ENCODE data around the gene VAV2. TPM values are rescaled to one million over a fixed set of nuclear protein-coding genes. Genes with fewer than 3 reads are reported as not detected.

Gene VAV2
- total RNA-seq, 1 experiment from 2014 or later = 30.7 TPM

DNA sequence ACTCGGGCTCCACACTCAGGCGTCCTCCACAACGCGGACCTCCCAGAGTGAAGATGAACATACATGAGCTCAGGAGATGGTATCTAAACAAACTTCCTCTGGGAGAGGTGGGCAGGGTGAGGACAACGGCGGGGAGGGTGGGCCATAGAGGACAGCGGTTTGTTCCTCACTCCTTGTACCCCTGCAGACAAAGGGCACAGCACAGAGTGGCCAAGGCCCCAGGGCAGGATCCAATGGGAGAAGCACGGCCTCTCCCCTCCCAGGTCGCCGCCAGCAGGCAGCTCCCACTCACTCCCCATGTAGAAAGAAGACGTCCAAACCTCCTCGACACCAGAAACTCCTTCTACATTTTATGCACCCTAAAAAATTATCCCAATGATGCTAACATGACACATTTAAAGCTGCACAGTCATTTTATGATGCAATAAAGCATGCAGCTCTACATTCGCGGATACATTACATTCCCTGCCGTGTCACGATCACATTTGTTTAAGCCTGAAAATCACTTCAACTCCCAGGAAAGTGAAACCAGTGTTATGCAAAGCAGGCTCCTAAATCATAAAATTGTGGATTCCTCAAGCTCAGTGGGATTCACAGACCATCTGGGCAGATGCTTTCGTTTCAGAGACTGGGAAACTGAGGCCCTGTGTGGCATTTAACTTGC lies 166.4 kb downstream of the VAV2 start:
- no TSS peak for BruUV-seq (replicated peaks)
- no peak overlapping the region for H3K27ac Mint-ChIP-seq (ENCODE audit: unreplicated experiment)
- H3K4me3 Mint-ChIP-seq (ENCODE audit: low read depth, unreplicated experiment) = no peak overlapping the region
- H3K9me3 Mint-ChIP-seq (ENCODE audit: low read depth, unreplicated experiment) = no peaks in the 10 kb centered on the region
- peaks cover 1% of the 10 kb centered on the region for H3K36me3 Mint-ChIP-seq (ENCODE audit: insufficient read depth, unreplicated experiment)
- intact Hi-C loops (cut with micrococcal nuclease; ENCODE audit: unreplicated experiment) = no loop called here
- no peak for TF ChIP-seq CTCF (IDR thresholded peaks at IDR 0.05; ENCODE audit: unreplicated experiment)
- no peaks in the 10 kb centered on the region for H3K4me1 Mint-ChIP-seq (ENCODE audit: low read depth, unreplicated experiment)
- H3K27me3 Mint-ChIP-seq (ENCODE audit: unreplicated experiment) = no peaks in the 10 kb centered on the region
- no peak for DNase-seq
- CTCF ChIA-PET = interaction anchor here (0.6 kb wide), 1 partner anchor 1506 kb away, joined by 3 read pairs; no protein-coding TSS in a partner anchor

- H3K4me1 Mint-ChIP-seq (ENCODE audit: low read depth, unreplicated experiment) = no peaks in the 10 kb centered on the region
- peaks cover 6% of the 10 kb centered on the region for H3K36me3 Mint-ChIP-seq (ENCODE audit: insufficient read depth, unreplicated experiment)
- H3K4me3 Mint-ChIP-seq (ENCODE audit: low read depth, unreplicated experiment) = no peak overlapping the region
- no peaks in the 10 kb centered on the region for H3K9me3 Mint-ChIP-seq (ENCODE audit: low read depth, unreplicated experiment)
- CTCF ChIA-PET = interaction anchor here (0.6 kb wide), 1 partner anchor 1505 kb away, joined by 3 read pairs; no protein-coding TSS in a partner anchor
- no peak for TF ChIP-seq CTCF (IDR thresholded peaks at IDR 0.05; ENCODE audit: unreplicated experiment)
- H3K27ac Mint-ChIP-seq (ENCODE audit: unreplicated experiment) = no peak overlapping the region
- BruUV-seq (replicated peaks) = no TSS peak
- no peak for DNase-seq
- intact Hi-C loops (cut with micrococcal nuclease; ENCODE audit: unreplicated experiment) = no loop called here
- H3K27me3 Mint-ChIP-seq (ENCODE audit: unreplicated experiment) = no peaks in the 10 kb centered on the region
Measured at GRCh38 chr9:133824802-133825186, 167.3 kb downstream of the VAV2 start.

DNA sequence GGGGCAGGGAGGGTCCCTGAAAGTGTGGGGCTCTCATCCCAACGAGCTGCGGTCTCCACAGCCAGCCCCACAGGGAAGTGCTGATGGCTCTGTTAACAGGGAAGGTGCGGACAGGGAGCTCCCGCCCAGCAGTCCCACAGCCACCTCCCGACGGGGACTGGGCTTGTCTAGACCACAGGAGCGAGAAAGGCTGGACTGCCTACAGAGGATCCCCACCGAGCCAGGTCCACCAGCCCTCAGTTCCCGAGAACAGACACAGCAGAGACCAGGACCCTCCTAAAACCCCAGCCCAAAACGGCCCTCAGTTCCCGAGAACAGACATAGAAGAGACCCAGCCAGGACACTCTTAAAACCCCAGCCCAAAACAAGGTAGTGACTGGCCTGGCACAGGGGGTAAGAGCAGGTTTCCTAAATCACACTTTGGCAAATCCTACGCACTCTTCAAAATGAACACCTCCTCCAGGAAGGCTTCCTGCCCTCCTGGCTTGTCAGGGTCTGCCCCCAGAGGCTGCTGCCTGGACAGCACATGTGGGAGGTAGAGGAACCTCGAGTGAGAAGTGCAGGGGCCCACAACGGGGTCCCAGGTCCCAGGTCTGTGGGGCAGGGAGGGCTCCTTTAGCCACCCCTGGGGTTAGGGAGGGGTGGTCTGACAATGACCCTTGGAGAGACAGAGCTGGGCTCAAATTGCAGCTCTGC lies 167.9 kb downstream of the VAV2 start:
- H3K9me3 Mint-ChIP-seq (ENCODE audit: low read depth, unreplicated experiment) = no peaks in the 10 kb centered on the region
- BruUV-seq (replicated peaks) = no TSS peak
- H3K27ac Mint-ChIP-seq (ENCODE audit: unreplicated experiment) = no peak overlapping the region
- CTCF ChIA-PET = no interaction called here
- H3K27me3 Mint-ChIP-seq (ENCODE audit: unreplicated experiment) = no peaks in the 10 kb centered on the region
- H3K36me3 Mint-ChIP-seq (ENCODE audit: insufficient read depth, unreplicated experiment) = peaks cover 6% of the 10 kb centered on the region
- no peak overlapping the region for H3K4me3 Mint-ChIP-seq (ENCODE audit: low read depth, unreplicated experiment)
- H3K4me1 Mint-ChIP-seq (ENCODE audit: low read depth, unreplicated experiment) = no peaks in the 10 kb centered on the region
- no peak for TF ChIP-seq CTCF (IDR thresholded peaks at IDR 0.05; ENCODE audit: unreplicated experiment)
- DNase-seq = no peak
- intact Hi-C loops (cut with micrococcal nuclease; ENCODE audit: unreplicated experiment) = no loop called here

GRCh38 chr9:133823189-133824105 lies 168.7 kb downstream of the VAV2 start:
- no peaks in the 10 kb centered on the region for H3K4me1 Mint-ChIP-seq (ENCODE audit: low read depth, unreplicated experiment)
- no peak for TF ChIP-seq CTCF (IDR thresholded peaks at IDR 0.05; ENCODE audit: unreplicated experiment)
- no peaks in the 10 kb centered on the region for H3K9me3 Mint-ChIP-seq (ENCODE audit: low read depth, unreplicated experiment)
- intact Hi-C loops (cut with micrococcal nuclease; ENCODE audit: unreplicated experiment) = no loop called here
- H3K4me3 Mint-ChIP-seq (ENCODE audit: low read depth, unreplicated experiment) = no peak overlapping the region
- CTCF ChIA-PET = no interaction called here
- H3K36me3 Mint-ChIP-seq (ENCODE audit: insufficient read depth, unreplicated experiment) = peaks cover 6% of the 10 kb centered on the region
- no peak for DNase-seq
- H3K27ac Mint-ChIP-seq (ENCODE audit: unreplicated experiment) = no peak overlapping the region
- no peaks in the 10 kb centered on the region for H3K27me3 Mint-ChIP-seq (ENCODE audit: unreplicated experiment)
- no TSS peak for BruUV-seq (replicated peaks)

All from Calu3 (cell line).